HEK293 (cell line): Measurements from ENCODE around the gene COA3.

ENCODE experiments used
- CTCF ChIA-PET: fragments of 350-600 bp; formaldehyde crosslinking; extraction: SDS; loops from one replicate; lab custom pipeline; 2021; ENCODE audit warnings: antibody characterized with exemption; lab: Yijun Ruan, JAX
- POLR2A ChIA-PET: fragments of 300-600 bp; formaldehyde crosslinking; extraction: SDS; loops from one replicate; lab custom pipeline; 2020; ENCODE audit warnings: antibody characterized with exemption, inconsistent platforms; lab: Yijun Ruan, JAX
- H3K27ac ChIP-seq: fragments of 200-500 bp; sonication (Bioruptor generic); 2 replicates; pipeline ENCODE4 v1.5.1; 2014; ENCODE audit warnings: low read depth, low read length, control low read depth, inconsistent platforms; ENCODE audit errors: extremely low read depth
- H3K36me3 ChIP-seq, 2 experiments: fragments of 200-500 bp in 1 of 2; sonication (Bioruptor generic) in 1 of 2; 1 replicate in 1 of 2; 2 replicates in 1 of 2; pipeline ENCODE4 v1.5.1; 2014 to 2017; ENCODE audit warnings: inconsistent platforms in 2 of 2, low read length in 2 of 2; ENCODE audit not compliant: control insufficient read depth in 2 of 2, insufficient read depth in 1 of 2
- H3K4me1 ChIP-seq: fragments of 200-500 bp; sonication (Bioruptor generic); 2 replicates; pipeline ENCODE4 v1.5.1; 2014; ENCODE audit warnings: mild to moderate bottlenecking, low read length, inconsistent platforms; ENCODE audit not compliant: control insufficient read depth, insufficient read depth
- H3K4me3 ChIP-seq: 2 replicates; pipeline ENCODE4 v1.5.1; 2011; ENCODE audit warnings: low read depth, mild to moderate bottlenecking, control low read depth, low read length, moderate library complexity
- H3K9me3 ChIP-seq: fragments of 200-500 bp; sonication (Bioruptor generic); 2 replicates; pipeline ENCODE4 v1.5.1; 2014; ENCODE audit warnings: low read depth, low read length, inconsistent platforms; ENCODE audit not compliant: control insufficient read depth, insufficient read depth
- BCL11A ChIP-seq: fragments of 450-650 bp; formaldehyde crosslinking; IDR thresholded peaks from 2 replicates; pipeline ENCODE4 v1.5.1; 2016; ENCODE audit warnings: low read depth, missing biosample characterization, missing genetic modification characterization
- EGR2 ChIP-seq: fragments of 450-650 bp; formaldehyde crosslinking; IDR thresholded peaks from 2 replicates; pipeline ENCODE4 v1.5.1; 2016; ENCODE audit warnings: low read depth, missing biosample characterization, missing genetic modification characterization
- GLI2 ChIP-seq: fragments of 450-650 bp; formaldehyde crosslinking; IDR thresholded peaks from 2 replicates; pipeline ENCODE4; 2017; ENCODE audit warnings: missing biosample characterization, missing genetic modification characterization, low read depth, borderline replicate concordance
- MYNN ChIP-seq: fragments of 450-650 bp; formaldehyde crosslinking; IDR thresholded peaks from 2 replicates; pipeline ENCODE4 v1.5.1; 2016; ENCODE audit warnings: missing biosample characterization, missing genetic modification characterization, borderline replicate concordance
- ZBTB48 ChIP-seq: fragments of 450-650 bp; formaldehyde crosslinking; IDR thresholded peaks from 2 replicates; pipeline ENCODE4 v1.5.1; 2016; ENCODE audit warnings: missing biosample characterization, missing genetic modification characterization
- ZNF175 ChIP-seq: fragments of 450-650 bp; formaldehyde crosslinking; IDR thresholded peaks from 2 replicates; pipeline ENCODE4 v1.5.1; 2016; ENCODE audit warnings: missing biosample characterization, missing genetic modification characterization
- ZNF423 ChIP-seq: fragments of 450-650 bp; formaldehyde crosslinking; IDR thresholded peaks from 2 replicates; pipeline ENCODE4 v1.5.1; 2016; ENCODE audit warnings: missing biosample characterization, missing genetic modification characterization
- ZNF501 ChIP-seq: fragments of 450-650 bp; formaldehyde crosslinking; IDR thresholded peaks from 2 replicates; pipeline ENCODE4 v1.5.1; 2016; ENCODE audit warnings: missing biosample characterization, missing genetic modification characterization
- ZNF530 ChIP-seq: fragments of 450-650 bp; formaldehyde crosslinking; IDR thresholded peaks from 2 replicates; pipeline ENCODE4 v1.5.1; 2016; ENCODE audit warnings: low read depth, missing biosample characterization, missing genetic modification characterization
- ZNF670 ChIP-seq: fragments of 450-650 bp; formaldehyde crosslinking; IDR thresholded peaks from 2 replicates; pipeline ENCODE4 v1.5.1; 2016; ENCODE audit warnings: missing biosample characterization, missing genetic modification characterization, low read depth
- ZSCAN30 ChIP-seq: fragments of 450-650 bp; IDR thresholded peaks from 2 replicates; pipeline ENCODE4 v1.5.1; 2018; ENCODE audit warnings: missing biosample characterization, mild to moderate bottlenecking, missing genetic modification characterization, moderate library complexity
- TF ChIP-seq, protein P1 (sequence below): fragments of 450-650 bp; formaldehyde crosslinking; conservative IDR thresholded peaks from 2 replicates; pipeline ENCODE4 v1.5.1; 2016; ENCODE audit warnings: low read depth, missing biosample characterization, missing genetic modification characterization
- TF ChIP-seq, protein P2 (sequence below): fragments of 450-650 bp; formaldehyde crosslinking; IDR thresholded peaks from 2 replicates; pipeline ENCODE4 v1.5.1; 2016; ENCODE audit warnings: missing biosample characterization, missing genetic modification characterization

Gene COA3

DNA sequence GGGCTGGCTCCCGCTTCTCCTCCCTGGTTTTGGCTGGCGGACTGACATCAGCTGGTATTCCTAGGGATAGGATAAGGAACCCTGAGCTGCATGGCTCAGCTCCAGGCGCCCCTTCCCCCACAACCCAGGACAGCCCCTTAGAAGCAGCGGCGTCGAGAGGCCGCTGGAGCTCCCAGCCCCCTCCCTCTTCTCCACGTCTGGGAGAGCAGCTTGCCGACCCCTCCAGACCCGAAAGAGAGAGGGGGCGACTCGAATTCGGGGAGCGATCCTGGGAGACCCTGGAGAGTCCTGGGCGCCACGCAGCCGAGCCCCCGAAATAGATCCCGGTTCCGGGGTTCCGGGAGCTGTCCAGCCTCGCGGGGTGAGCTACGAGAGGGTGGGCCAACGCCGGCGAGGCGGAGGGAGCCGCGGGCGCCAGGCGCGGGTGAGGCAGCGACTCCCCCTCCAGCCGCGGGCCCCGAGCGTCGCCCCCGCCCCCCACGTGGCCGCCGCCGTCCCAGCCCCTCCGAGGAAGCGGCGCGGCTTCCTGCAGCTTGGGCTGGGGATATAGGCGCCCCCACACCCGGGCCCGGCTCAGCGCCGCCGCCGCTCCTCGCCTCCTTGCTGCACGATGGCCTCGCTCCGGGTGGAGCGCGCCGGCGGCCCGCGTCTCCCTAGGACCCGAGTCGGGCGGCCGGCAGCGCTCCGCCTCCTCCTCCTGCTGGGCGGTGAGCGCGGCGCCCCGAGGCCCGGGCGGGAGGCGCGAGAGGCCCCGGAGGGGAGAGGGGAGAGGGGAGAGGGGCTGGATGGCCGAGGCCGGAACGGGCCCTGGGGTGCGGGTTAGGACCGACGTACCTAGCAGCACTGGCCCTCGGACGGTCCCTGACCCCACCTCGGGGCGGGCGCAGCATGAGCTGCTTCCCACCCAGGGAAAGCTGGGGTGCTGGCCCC lies 37.6 kb downstream of the COA3 start, which contains the start of gene RAMP2 (continued):
- TF ChIP-seq, protein P1, sequence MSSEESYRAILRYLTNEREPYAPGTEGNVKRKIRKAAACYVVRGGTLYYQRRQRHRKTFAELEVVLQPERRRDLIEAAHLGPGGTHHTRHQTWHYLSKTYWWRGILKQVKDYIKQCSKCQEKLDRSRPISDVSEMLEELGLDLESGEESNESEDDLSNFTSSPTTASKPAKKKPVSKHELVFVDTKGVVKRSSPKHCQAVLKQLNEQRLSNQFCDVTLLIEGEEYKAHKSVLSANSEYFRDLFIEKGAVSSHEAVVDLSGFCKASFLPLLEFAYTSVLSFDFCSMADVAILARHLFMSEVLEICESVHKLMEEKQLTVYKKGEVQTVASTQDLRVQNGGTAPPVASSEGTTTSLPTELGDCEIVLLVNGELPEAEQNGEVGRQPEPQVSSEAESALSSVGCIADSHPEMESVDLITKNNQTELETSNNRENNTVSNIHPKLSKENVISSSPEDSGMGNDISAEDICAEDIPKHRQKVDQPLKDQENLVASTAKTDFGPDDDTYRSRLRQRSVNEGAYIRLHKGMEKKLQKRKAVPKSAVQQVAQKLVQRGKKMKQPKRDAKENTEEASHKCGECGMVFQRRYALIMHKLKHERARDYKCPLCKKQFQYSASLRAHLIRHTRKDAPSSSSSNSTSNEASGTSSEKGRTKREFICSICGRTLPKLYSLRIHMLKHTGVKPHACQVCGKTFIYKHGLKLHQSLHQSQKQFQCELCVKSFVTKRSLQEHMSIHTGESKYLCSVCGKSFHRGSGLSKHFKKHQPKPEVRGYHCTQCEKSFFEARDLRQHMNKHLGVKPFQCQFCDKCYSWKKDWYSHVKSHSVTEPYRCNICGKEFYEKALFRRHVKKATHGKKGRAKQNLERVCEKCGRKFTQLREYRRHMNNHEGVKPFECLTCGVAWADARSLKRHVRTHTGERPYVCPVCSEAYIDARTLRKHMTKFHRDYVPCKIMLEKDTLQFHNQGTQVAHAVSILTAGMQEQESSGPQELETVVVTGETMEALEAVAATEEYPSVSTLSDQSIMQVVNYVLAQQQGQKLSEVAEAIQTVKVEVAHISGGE: no peak
- no peak for TF ChIP-seq ZSCAN30 (tag by site-specific recombination)
- TF ChIP-seq ZNF423 (tag by site-specific recombination): peak; percentile 68; the same call in 1 of the 2 replicates

DNA sequence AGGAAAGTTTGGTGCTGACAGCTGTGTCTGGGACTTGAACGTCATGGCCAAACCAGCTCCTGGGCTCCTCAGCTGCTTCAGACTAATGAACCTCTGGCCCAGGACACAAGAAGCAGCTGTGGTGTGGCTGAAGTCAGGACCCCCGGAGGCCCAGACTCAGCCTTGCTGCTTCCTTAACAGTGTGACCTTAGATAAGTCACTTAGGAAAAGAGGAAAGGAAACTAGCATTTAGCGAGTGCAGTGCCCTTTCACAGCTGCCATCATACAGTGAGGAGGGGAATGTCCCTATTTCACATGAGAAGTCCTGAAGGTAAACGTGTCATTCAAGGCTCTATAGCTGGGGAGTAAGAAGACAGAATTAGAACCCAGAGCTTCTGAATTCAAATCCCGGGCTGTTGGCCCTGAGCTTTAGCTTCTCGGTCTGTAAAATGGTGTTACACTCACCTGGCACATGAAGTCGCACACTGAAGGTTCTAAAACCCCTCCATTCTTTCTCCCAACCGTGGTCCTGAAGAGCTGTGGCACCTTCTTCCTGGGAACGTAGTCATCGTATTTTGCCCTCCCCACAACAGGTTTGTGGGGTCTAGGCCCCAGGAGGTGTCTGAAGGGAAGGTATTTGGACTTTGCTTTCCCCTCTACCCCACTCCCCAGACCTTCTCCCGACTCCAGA lies 38.4 kb downstream of the COA3 start:
- Histone ChIP-seq H3K4me3 (no peak overlapping the region), H3K36me3 (no peaks in the 10 kb centered on the region)
- POLR2A ChIA-PET: interaction anchor here (0.5 to 2.2 kb wide), 4 partner anchors 13 to 1803 kb away, joined by 4 to 8 read pairs (median 6); partner anchors contain the start of genes PSMC3IP and VPS25
- TF ChIP-seq EGR2 (no peak), MYNN (tag by site-specific recombination) (0 out of 2 replicates have a peak, but pooled peaks have one; percentile 33)
- TF ChIP-seq, all 188 proteins: peak for 1
- CTCF ChIA-PET: interaction anchor here (0.5 to 7.0 kb wide), 8 partner anchors 8 to 181 kb away, joined by 3 to 112 read pairs (median 6); partner anchors contain the start of genes PLEKHH3 and PSMC3IP
- Histone ChIP-seq H3K9me3 (no peaks in the 10 kb centered on the region), H3K27ac (no peak overlapping the region; the same call in 1 of the 2 replicates), H3K4me1 (peaks cover 2% of the 10 kb centered on the region; the same call in 1 of the 2 replicates)

GRCh38 chr17:42754782-42755181 lies 43.7 kb downstream of the COA3 start:
- Histone ChIP-seq H3K36me3 (no peaks in the 10 kb centered on the region), H3K27ac (no peak overlapping the region), H3K9me3 (no peaks in the 10 kb centered on the region)
- 0 out of 2 replicates have a peak, but pooled peaks have one; percentile 21 for TF ChIP-seq ZBTB48 (tag by site-specific recombination)
- no peak for TF ChIP-seq ZNF175 (tag by site-specific recombination)
- no peak for TF ChIP-seq ZNF670 (tag by site-specific recombination)
- TF ChIP-seq ZNF501 (tag by site-specific recombination): no peak
- TF ChIP-seq, protein P2, sequence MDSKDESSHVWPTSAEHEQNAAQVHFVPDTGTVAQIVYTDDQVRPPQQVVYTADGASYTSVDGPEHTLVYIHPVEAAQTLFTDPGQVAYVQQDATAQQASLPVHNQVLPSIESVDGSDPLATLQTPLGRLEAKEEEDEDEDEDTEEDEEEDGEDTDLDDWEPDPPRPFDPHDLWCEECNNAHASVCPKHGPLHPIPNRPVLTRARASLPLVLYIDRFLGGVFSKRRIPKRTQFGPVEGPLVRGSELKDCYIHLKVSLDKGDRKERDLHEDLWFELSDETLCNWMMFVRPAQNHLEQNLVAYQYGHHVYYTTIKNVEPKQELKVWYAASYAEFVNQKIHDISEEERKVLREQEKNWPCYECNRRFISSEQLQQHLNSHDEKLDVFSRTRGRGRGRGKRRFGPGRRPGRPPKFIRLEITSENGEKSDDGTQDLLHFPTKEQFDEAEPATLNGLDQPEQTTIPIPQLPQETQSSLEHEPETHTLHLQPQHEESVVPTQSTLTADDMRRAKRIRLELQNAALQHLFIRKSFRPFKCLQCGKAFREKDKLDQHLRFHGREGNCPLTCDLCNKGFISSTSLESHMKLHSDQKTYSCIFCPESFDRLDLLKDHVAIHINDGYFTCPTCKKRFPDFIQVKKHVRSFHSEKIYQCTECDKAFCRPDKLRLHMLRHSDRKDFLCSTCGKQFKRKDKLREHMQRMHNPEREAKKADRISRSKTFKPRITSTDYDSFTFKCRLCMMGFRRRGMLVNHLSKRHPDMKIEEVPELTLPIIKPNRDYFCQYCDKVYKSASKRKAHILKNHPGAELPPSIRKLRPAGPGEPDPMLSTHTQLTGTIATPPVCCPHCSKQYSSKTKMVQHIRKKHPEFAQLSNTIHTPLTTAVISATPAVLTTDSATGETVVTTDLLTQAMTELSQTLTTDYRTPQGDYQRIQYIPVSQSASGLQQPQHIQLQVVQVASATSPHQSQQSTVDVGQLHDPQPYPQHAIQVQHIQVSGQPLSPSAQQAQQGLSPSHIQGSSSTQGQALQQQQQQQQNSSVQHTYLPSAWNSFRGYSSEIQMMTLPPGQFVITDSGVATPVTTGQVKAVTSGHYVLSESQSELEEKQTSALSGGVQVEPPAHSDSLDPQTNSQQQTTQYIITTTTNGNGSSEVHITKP: no peak
- no peak for TF ChIP-seq ZNF530 (tag by site-specific recombination)
- no peak for TF ChIP-seq GLI2 (tag by site-specific recombination)
- TF ChIP-seq BCL11A (tag by site-specific recombination): no peak
- TF ChIP-seq, all 188 proteins: peak for 1
- ChIA-PET CTCF (interaction anchor here (0.7 to 1.8 kb wide), 3 partner anchors 9 to 282 kb away, joined by 3 to 11 read pairs (median 6); no protein-coding TSS in a partner anchor), POLR2A (interaction anchor here (0.6 to 1.4 kb wide), 2 partner anchors 11 to 565 kb away, joined by 3 to 4 read pairs; no protein-coding TSS in a partner anchor)
- no peaks in the 10 kb centered on the region for H3K4me1 ChIP-seq
- H3K4me3 ChIP-seq: no peak overlapping the region
